Adrenal gland (tissue), 5 donors: ENCODE results near the gene CTXND1.
"Not testable (repeated sequence)": the region's sequence is repeated elsewhere in the genome, so short reads cannot be mapped to it uniquely, and the experiment has no call there.

Experiments
- POLR2A ChIP-seq, 2 donors: fragments of 450-650 bp; IDR thresholded peaks; one replicate each; pipeline ENCODE4 v1.6.1; 2017; ENCODE audit warnings: antibody characterized with exemption in 2 of 2, mild to moderate bottlenecking in 2 of 2, moderate library complexity in 1 of 2
- TF ChIP-seq, protein P1 (sequence below), 6 experiments: fragments of 450-650 bp in 4 of 6; fragments of 200-600 bp in 2 of 6; sonication (generic) in 1 of 6; IDR thresholded peaks; 1 replicate in 5 of 6; 2 replicates in 1 of 6; pipeline versions ENCODE4 v1.5.1 to v1.8.0; 2016 to 2021; ENCODE audit warnings: antibody characterized with exemption in 6 of 6, mild to moderate bottlenecking in 2 of 6, moderate library complexity in 1 of 6
- donor health status: DM: no; HTN: no; CAD: no.

DNA sequence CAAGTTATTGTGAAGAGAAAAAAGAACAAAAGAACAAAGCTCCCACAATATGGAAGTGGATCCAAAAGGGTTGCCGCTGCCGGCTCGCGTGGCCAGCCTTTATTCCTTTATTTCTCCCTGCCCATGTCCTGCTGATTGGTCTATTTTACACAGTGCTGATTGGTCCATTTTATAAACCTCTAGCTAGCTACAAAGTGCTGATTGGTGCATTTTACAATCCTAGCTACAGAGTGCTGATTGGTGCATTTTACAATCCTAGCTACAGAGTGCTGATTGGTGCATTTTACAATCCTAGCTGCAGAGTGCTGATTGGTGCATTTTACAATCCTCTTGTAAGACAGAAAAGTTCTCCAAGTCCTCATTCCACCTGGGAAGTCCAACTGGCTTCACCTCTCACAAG, 43.8 kb upstream of the CTXND1 start:
- not testable (repeated sequence) for TF ChIP-seq POLR2A (IDR thresholded peaks at IDR 0.05)
- TF ChIP-seq, protein P1, sequence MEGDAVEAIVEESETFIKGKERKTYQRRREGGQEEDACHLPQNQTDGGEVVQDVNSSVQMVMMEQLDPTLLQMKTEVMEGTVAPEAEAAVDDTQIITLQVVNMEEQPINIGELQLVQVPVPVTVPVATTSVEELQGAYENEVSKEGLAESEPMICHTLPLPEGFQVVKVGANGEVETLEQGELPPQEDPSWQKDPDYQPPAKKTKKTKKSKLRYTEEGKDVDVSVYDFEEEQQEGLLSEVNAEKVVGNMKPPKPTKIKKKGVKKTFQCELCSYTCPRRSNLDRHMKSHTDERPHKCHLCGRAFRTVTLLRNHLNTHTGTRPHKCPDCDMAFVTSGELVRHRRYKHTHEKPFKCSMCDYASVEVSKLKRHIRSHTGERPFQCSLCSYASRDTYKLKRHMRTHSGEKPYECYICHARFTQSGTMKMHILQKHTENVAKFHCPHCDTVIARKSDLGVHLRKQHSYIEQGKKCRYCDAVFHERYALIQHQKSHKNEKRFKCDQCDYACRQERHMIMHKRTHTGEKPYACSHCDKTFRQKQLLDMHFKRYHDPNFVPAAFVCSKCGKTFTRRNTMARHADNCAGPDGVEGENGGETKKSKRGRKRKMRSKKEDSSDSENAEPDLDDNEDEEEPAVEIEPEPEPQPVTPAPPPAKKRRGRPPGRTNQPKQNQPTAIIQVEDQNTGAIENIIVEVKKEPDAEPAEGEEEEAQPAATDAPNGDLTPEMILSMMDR (IDR thresholded peaks at IDR 0.05), result not testable (repeated sequence)
